Measurements from ENCODE around the gene NFE2. TPM values are rescaled to one million over a fixed set of nuclear protein-coding genes. Genes with fewer than 3 reads are reported as not detected.

The NFE2 gene
- total and polyA plus RNA-seq, 7 experiments from 2014 or later = 0.61 to 23.3 (median 2.0) TPM; not detected in 4

- Mint-ChIP-seq H3K4me3 (peak overlapping the region in 5 of 10 donors; percentile 16 to 67 (median 52)), H3K36me3 (no peaks in the 10 kb centered on the region), H3K9me3 (no peaks in the 10 kb centered on the region), H3K27ac (no peak overlapping the region), H3K27me3 (peaks cover 38 to 75% (median 46%) of the 10 kb centered on the region in 5 donors), H3K4me1 (peaks cover 5 to 43% (median 16%) of the 10 kb centered on the region in 7 donors)
- ChIA-PET POLR2A (interaction anchor here (0.6 to 2.2 kb wide), 3 partner anchors 13 to 33 kb away, joined by 4 to 8 read pairs (median 5); partner anchors contain the start of genes CBX5 and HNRNPA1), CTCF (interaction anchor here (1.4 kb wide), 1 partner anchor 10 kb away, joined by 4 read pairs; no protein-coding TSS in a partner anchor)
- ATAC-seq = no peak
- intact Hi-C loops (cut with micrococcal nuclease) = loop anchor here in 1 of 2 donors (1.0 kb wide), 1 partner anchor 12 kb away; no protein-coding TSS in a partner anchor
- H3K9me3 ChIP-seq (ENCODE audit: control insufficient read depth in 2 of 3, low read length in 3 of 3) = no peaks in the 10 kb centered on the region
- peaks cover 0 to 8% of the 10 kb centered on the region in 2 donors for H3K4me1 ChIP-seq (ENCODE audit: control insufficient read depth in 2 of 2, insufficient read depth in 2 of 2, low read length in 2 of 2)
- peaks cover 9 to 19% of the 10 kb centered on the region in 2 donors for H3K27me3 ChIP-seq (ENCODE audit: control insufficient read depth in 2 of 2, insufficient read depth in 2 of 2, low read length in 2 of 2)
- DNase-seq = no peak
- no peaks in the 10 kb centered on the region for H3K36me3 ChIP-seq (ENCODE audit: control insufficient read depth in 2 of 3, insufficient read depth in 3 of 3, low read length in 3 of 3)
- no peak overlapping the region for H3K27ac ChIP-seq (ENCODE audit: low read depth, low read length)
- H3K4me3 ChIP-seq (ENCODE audit: low read length) = no peak overlapping the region
Measured at GRCh38 chr12:54301428-54302048, 723 bp upstream of the NFE2 start.

- Mint-ChIP-seq H3K27me3 (peaks cover 38 to 74% (median 46%) of the 10 kb centered on the region in 5 donors), H3K27ac (no peak overlapping the region), H3K9me3 (no peaks in the 10 kb centered on the region), H3K4me1 (peaks cover 6 to 43% (median 16%) of the 10 kb centered on the region in 7 donors), H3K4me3 (peak overlapping the region in 4 of 10 donors; percentile 52 to 71 (median 66)), H3K36me3 (no peaks in the 10 kb centered on the region)
- ChIA-PET CTCF (interaction anchor here (1.2 to 1.9 kb wide), 3 partner anchors 25 to 111 kb away, joined by 4 to 5 read pairs (median 4); partner anchors contain the start of gene COPZ1), POLR2A (interaction anchor here (2.2 kb wide), 1 partner anchor 19 kb away, joined by 8 read pairs; the partner anchor contains the start of genes CBX5 and HNRNPA1)
- intact Hi-C loops (cut with micrococcal nuclease) = no loop called here
- no peak for ATAC-seq
- H3K36me3 ChIP-seq (ENCODE audit: control insufficient read depth in 2 of 3, insufficient read depth in 3 of 3, low read length in 3 of 3) = no peaks in the 10 kb centered on the region
- no peak for DNase-seq
- no peaks in the 10 kb centered on the region for H3K9me3 ChIP-seq (ENCODE audit: control insufficient read depth in 2 of 3, low read length in 3 of 3)
- H3K27ac ChIP-seq (ENCODE audit: low read depth, low read length) = no peak overlapping the region
- H3K27me3 ChIP-seq (ENCODE audit: control insufficient read depth in 2 of 2, insufficient read depth in 2 of 2, low read length in 2 of 2) = peaks cover 9 to 19% of the 10 kb centered on the region in 2 donors
- no peak overlapping the region for H3K4me3 ChIP-seq (ENCODE audit: low read length)
- H3K4me1 ChIP-seq (ENCODE audit: control insufficient read depth in 2 of 2, insufficient read depth in 2 of 2, low read length in 2 of 2) = peaks cover 0 to 8% of the 10 kb centered on the region in 2 donors
Measured at GRCh38 chr12:54300225-54300731, 537 bp downstream of the NFE2 start.

- H3K36me3 ChIP-seq (ENCODE audit: control insufficient read depth in 2 of 3, insufficient read depth in 3 of 3, low read length in 3 of 3) = no peaks in the 10 kb centered on the region
- no peak overlapping the region for H3K27ac ChIP-seq (ENCODE audit: low read depth, low read length)
- ChIA-PET CTCF (interaction anchor here (0.8 to 1.9 kb wide), 5 partner anchors 25 to 111 kb away, joined by 4 to 5 read pairs (median 4); partner anchors contain the start of gene COPZ1), POLR2A (interaction anchor here (1.1 to 1.5 kb wide), 2 partner anchors 10 to 20 kb away, joined by 3 to 4 read pairs; partner anchors contain the start of gene CBX5)
- H3K27ac Mint-ChIP-seq = no peak overlapping the region
- no peak for ATAC-seq
- peak overlapping the region in 1 of 10 donors; percentile 67 for H3K4me3 Mint-ChIP-seq
- no peak overlapping the region for H3K4me3 ChIP-seq (ENCODE audit: low read length)
- no peaks in the 10 kb centered on the region for H3K9me3 ChIP-seq (ENCODE audit: control insufficient read depth in 2 of 3, low read length in 3 of 3)
- H3K27me3 Mint-ChIP-seq = peaks cover 38 to 69% (median 44%) of the 10 kb centered on the region in 5 donors
- intact Hi-C loops (cut with micrococcal nuclease) = no loop called here
- H3K9me3 Mint-ChIP-seq = no peaks in the 10 kb centered on the region
- H3K27me3 ChIP-seq (ENCODE audit: control insufficient read depth in 2 of 2, insufficient read depth in 2 of 2, low read length in 2 of 2) = peaks cover 9 to 19% of the 10 kb centered on the region in 2 donors
- no peak for DNase-seq
- no peaks in the 10 kb centered on the region for H3K36me3 Mint-ChIP-seq
- peaks cover 0 to 8% of the 10 kb centered on the region in 2 donors for H3K4me1 ChIP-seq (ENCODE audit: control insufficient read depth in 2 of 2, insufficient read depth in 2 of 2, low read length in 2 of 2)
- H3K4me1 Mint-ChIP-seq = peaks cover 6 to 45% (median 16%) of the 10 kb centered on the region in 7 donors
Measured at GRCh38 chr12:54299515-54300224, 1.1 kb downstream of the NFE2 start.

GRCh38 chr12:54298904-54299303 is 1.9 kb downstream of the NFE2 start:
- Mint-ChIP-seq H3K27me3 (peaks cover 37 to 62% (median 40%) of the 10 kb centered on the region in 5 donors), H3K9me3 (no peaks in the 10 kb centered on the region), H3K36me3 (no peaks in the 10 kb centered on the region), H3K4me3 (peak overlapping the region in 1 of 10 donors; percentile 39), H3K27ac (peak overlapping the region in 1 of 9 donors; percentile 68), H3K4me1 (peaks cover 6 to 40% (median 14%) of the 10 kb centered on the region in 7 donors)
- Histone ChIP-seq H3K4me3 (ENCODE audit: low read length) (no peak overlapping the region), H3K9me3 (ENCODE audit: control insufficient read depth in 2 of 3, low read length in 3 of 3) (no peaks in the 10 kb centered on the region), H3K27me3 (ENCODE audit: control insufficient read depth in 2 of 2, insufficient read depth in 2 of 2, low read length in 2 of 2) (peaks cover 9 to 19% of the 10 kb centered on the region in 2 donors), H3K36me3 (ENCODE audit: control insufficient read depth in 2 of 3, insufficient read depth in 3 of 3, low read length in 3 of 3) (no peaks in the 10 kb centered on the region), H3K4me1 (ENCODE audit: control insufficient read depth in 2 of 2, insufficient read depth in 2 of 2, low read length in 2 of 2) (peaks cover 0 to 6% of the 10 kb centered on the region in 2 donors), H3K27ac (ENCODE audit: low read depth, low read length) (no peak overlapping the region)
- intact Hi-C loops (cut with micrococcal nuclease) = no loop called here
- POLR2A ChIA-PET = interaction anchor here (0.9 to 1.5 kb wide), 3 partner anchors 9 to 19 kb away, joined by 3 to 7 read pairs (median 4); partner anchors contain the start of genes CBX5 and HNRNPA1
- DNase-seq = no peak
- CTCF ChIA-PET = interaction anchor here (0.8 to 1.9 kb wide), 6 partner anchors 26 to 112 kb away, joined by 4 to 5 read pairs (median 4); partner anchors contain the start of gene COPZ1
- no peak for ATAC-seq

- CTCF ChIA-PET = interaction anchor here (0.6 to 6.1 kb wide), 6 partner anchors 28 to 83 kb away, joined by 3 to 41 read pairs (median 4); partner anchors contain the start of gene COPZ1
Measured at GRCh38 chr12:54296393-54297099, 4.3 kb downstream of the NFE2 start.

More at GRCh38 chr12:54296393-54297099, 4.3 kb downstream of the NFE2 start:
- DNase-seq = no peak
- no peak overlapping the region for H3K4me3 ChIP-seq (ENCODE audit: low read length)
- Mint-ChIP-seq H3K36me3 (no peaks in the 10 kb centered on the region), H3K9me3 (no peaks in the 10 kb centered on the region), H3K4me1 (peaks cover 6 to 37% (median 12%) of the 10 kb centered on the region in 7 donors), H3K4me3 (no peak overlapping the region), H3K27ac (peak overlapping the region in 1 of 9 donors; percentile 7), H3K27me3 (peaks cover 16 to 42% (median 21%) of the 10 kb centered on the region in 5 donors)
- no peak for ATAC-seq
- intact Hi-C loops (cut with micrococcal nuclease) = no loop called here
- H3K4me1 ChIP-seq (ENCODE audit: control insufficient read depth in 2 of 2, insufficient read depth in 2 of 2, low read length in 2 of 2) = peaks cover 0 to 4% of the 10 kb centered on the region in 2 donors
- H3K36me3 ChIP-seq (ENCODE audit: control insufficient read depth in 2 of 3, insufficient read depth in 3 of 3, low read length in 3 of 3) = no peaks in the 10 kb centered on the region
- no peaks in the 10 kb centered on the region for H3K9me3 ChIP-seq (ENCODE audit: control insufficient read depth in 2 of 3, low read length in 3 of 3)
- H3K27ac ChIP-seq (ENCODE audit: low read depth, low read length) = peak overlapping the region; percentile 18
- POLR2A ChIA-PET = interaction anchor here (0.6 to 2.0 kb wide), 2 partner anchors 10 to 32 kb away, joined by 5 to 6 read pairs; no protein-coding TSS in a partner anchor
- H3K27me3 ChIP-seq (ENCODE audit: control insufficient read depth in 2 of 2, insufficient read depth in 2 of 2, low read length in 2 of 2) = peaks cover 6 to 9% of the 10 kb centered on the region in 2 donors

Data from naive thymus-derived CD4-positive, alpha-beta T cell (primary cell).